ENCODE results near the gene FOXC2.

FOXC2 gene

DNA sequence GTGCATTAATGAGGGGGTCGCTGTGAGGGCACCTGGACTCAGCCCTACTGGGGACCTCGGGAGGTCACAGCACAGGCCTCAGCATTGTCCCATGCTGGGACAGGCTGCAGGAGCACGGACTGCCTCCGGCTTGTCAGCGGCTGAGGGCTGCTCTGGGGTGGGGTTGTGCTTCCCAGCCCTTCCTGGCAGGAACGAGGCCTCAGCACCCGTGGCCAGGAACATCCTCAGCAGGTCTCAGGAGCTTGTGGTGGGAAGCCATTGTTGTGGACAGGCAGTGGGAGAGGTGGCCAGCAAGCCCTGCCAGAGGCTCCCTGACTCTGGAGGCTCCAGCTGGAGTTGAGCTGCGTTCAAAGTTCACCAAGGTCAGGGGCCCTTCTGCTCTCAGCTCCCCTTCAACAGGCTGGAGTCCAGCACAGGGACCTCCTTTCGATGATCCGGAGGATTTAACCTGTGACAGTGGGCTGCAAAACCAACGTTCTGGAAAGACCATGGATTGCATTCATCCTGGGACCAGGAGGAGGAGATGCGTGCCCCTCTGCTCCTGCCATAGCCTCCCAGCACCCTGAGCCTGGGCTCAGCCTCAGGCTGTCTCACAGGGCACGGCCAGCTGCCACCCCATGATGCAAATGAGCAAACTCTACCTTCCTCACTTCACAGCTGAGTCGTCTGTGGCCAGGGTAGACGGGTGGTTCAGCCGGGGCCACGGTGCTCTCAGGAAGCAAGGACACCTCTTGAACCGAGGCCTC, 44.3 kb downstream of the FOXC2 start:
- no peak overlapping the region for H3K27ac ChIP-seq (ENCODE audit: low read length)
- H3K36me3 ChIP-seq (replicated peaks; ENCODE audit: insufficient read depth, low read length), result no peaks in the 10 kb centered on the region
- H4K20me1 ChIP-seq (ENCODE audit: insufficient read depth, low read length), result no peaks in the 10 kb centered on the region
- H3F3A ChIP-seq (ENCODE audit: insufficient read depth, low read length), result no peaks in the 10 kb centered on the region
- no peak overlapping the region for H3K9ac ChIP-seq (ENCODE audit: low read length)
- DNase-seq, result no peak
- no peaks in the 10 kb centered on the region for H3K9me3 ChIP-seq (replicated peaks; ENCODE audit: insufficient read depth, low read length)
- H3K27me3 ChIP-seq (replicated peaks; ENCODE audit: insufficient read depth, low read length), result peaks cover 34% of the 10 kb centered on the region
- H3K4me2 ChIP-seq (ENCODE audit: low read depth, low read length), result no peak overlapping the region
- no peak overlapping the region for H2AFZ ChIP-seq (ENCODE audit: low read length)
- TF ChIP-seq EZH2 (optimal IDR thresholded peaks at IDR 0.05; ENCODE audit: low read depth, low read length), result no peak
- TF ChIP-seq, protein P1, sequence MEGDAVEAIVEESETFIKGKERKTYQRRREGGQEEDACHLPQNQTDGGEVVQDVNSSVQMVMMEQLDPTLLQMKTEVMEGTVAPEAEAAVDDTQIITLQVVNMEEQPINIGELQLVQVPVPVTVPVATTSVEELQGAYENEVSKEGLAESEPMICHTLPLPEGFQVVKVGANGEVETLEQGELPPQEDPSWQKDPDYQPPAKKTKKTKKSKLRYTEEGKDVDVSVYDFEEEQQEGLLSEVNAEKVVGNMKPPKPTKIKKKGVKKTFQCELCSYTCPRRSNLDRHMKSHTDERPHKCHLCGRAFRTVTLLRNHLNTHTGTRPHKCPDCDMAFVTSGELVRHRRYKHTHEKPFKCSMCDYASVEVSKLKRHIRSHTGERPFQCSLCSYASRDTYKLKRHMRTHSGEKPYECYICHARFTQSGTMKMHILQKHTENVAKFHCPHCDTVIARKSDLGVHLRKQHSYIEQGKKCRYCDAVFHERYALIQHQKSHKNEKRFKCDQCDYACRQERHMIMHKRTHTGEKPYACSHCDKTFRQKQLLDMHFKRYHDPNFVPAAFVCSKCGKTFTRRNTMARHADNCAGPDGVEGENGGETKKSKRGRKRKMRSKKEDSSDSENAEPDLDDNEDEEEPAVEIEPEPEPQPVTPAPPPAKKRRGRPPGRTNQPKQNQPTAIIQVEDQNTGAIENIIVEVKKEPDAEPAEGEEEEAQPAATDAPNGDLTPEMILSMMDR (IDR thresholded peaks at IDR 0.05; ENCODE audit: low read length), result no peak
- no peak for TF ChIP-seq EZH2phosphoT487 (IDR thresholded peaks at IDR 0.05; ENCODE audit: low read length)
- no peaks in the 10 kb centered on the region for H3K79me2 ChIP-seq (ENCODE audit: low read length)
- no peak overlapping the region for H3K4me3 ChIP-seq (ENCODE audit: low read length)
- no peaks in the 10 kb centered on the region for H3K9me2 ChIP-seq (replicated peaks; ENCODE audit: insufficient read depth, low read length)
- H3K4me1 ChIP-seq (ENCODE audit: low read length), result no peaks in the 10 kb centered on the region

DNA sequence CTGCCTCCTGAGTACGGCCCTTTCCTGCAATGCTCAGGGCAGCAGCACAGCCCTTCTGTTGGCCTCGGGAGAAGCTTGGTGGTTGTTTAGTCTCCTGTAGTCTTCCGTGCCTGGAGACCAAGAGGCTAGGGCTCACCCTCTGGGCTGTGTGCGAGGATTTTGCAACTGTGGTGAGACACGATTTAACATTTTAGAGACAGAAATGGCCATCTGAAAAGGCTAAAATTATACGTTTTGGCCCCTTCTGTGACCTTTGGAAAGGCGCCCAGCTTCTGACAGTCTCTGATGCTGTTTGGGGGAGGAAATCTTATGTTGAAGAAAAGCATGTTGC, 44.9 kb downstream of the FOXC2 start:
- Histone ChIP-seq H3K27me3 (replicated peaks; ENCODE audit: insufficient read depth, low read length) (peaks cover 38% of the 10 kb centered on the region), H3K9me2 (replicated peaks; ENCODE audit: insufficient read depth, low read length) (no peaks in the 10 kb centered on the region), H3F3A (ENCODE audit: insufficient read depth, low read length) (no peaks in the 10 kb centered on the region), H3K79me2 (ENCODE audit: low read length) (no peaks in the 10 kb centered on the region), H3K4me1 (ENCODE audit: low read length) (no peaks in the 10 kb centered on the region), H3K4me3 (ENCODE audit: low read length) (no peak overlapping the region), H3K36me3 (replicated peaks; ENCODE audit: insufficient read depth, low read length) (no peaks in the 10 kb centered on the region), H3K4me2 (ENCODE audit: low read depth, low read length) (no peak overlapping the region), H3K27ac (ENCODE audit: low read length) (no peak overlapping the region), H4K20me1 (ENCODE audit: insufficient read depth, low read length) (no peaks in the 10 kb centered on the region), H3K9me3 (replicated peaks; ENCODE audit: insufficient read depth, low read length) (no peaks in the 10 kb centered on the region), H2AFZ (ENCODE audit: low read length) (no peak overlapping the region), H3K9ac (ENCODE audit: low read length) (no peak overlapping the region)
- TF ChIP-seq, protein P1 (IDR thresholded peaks at IDR 0.05; ENCODE audit: low read length), result no peak
- TF ChIP-seq EZH2 (optimal IDR thresholded peaks at IDR 0.05; ENCODE audit: low read depth, low read length), result no peak
- TF ChIP-seq EZH2phosphoT487 (IDR thresholded peaks at IDR 0.05; ENCODE audit: low read length), result no peak
- DNase-seq, result no peak

- TF ChIP-seq EZH2 (optimal IDR thresholded peaks at IDR 0.05; ENCODE audit: low read depth, low read length) (no peak), EZH2phosphoT487 (IDR thresholded peaks at IDR 0.05; ENCODE audit: low read length) (no peak)
- TF ChIP-seq, protein P1 (IDR thresholded peaks at IDR 0.05; ENCODE audit: low read length), result no peak
Observed at GRCh38 chr16:86611941-86612340, 45.3 kb downstream of the FOXC2 start.

More at GRCh38 chr16:86611941-86612340, 45.3 kb downstream of the FOXC2 start:
- Histone ChIP-seq H3K9me3 (replicated peaks; ENCODE audit: insufficient read depth, low read length) (no peaks in the 10 kb centered on the region), H3K4me3 (ENCODE audit: low read length) (no peak overlapping the region), H3K9me2 (replicated peaks; ENCODE audit: insufficient read depth, low read length) (no peaks in the 10 kb centered on the region), H3K9ac (ENCODE audit: low read length) (no peak overlapping the region), H3K79me2 (ENCODE audit: low read length) (no peaks in the 10 kb centered on the region), H3K27me3 (replicated peaks; ENCODE audit: insufficient read depth, low read length) (peaks cover 42% of the 10 kb centered on the region), H3K36me3 (replicated peaks; ENCODE audit: insufficient read depth, low read length) (no peaks in the 10 kb centered on the region), H3K4me2 (ENCODE audit: low read depth, low read length) (no peak overlapping the region), H3K4me1 (ENCODE audit: low read length) (no peaks in the 10 kb centered on the region), H3F3A (ENCODE audit: insufficient read depth, low read length) (no peaks in the 10 kb centered on the region), H4K20me1 (ENCODE audit: insufficient read depth, low read length) (no peaks in the 10 kb centered on the region), H3K27ac (ENCODE audit: low read length) (no peak overlapping the region), H2AFZ (ENCODE audit: low read length) (no peak overlapping the region)
- DNase-seq, result no peak
